IPS-15b (cell line): Measurements from ENCODE around the gene PAXIP1.
A peak's percentile ranks its signal among the peaks of the same experiment; 100 is the strongest.
"Not testable (repeated sequence)": the region's sequence is repeated elsewhere in the genome, so short reads cannot be mapped to it uniquely, and the experiment has no call there.

Source experiments
- H3K27me3 ChIP-seq: one replicate; pipeline ENCODE4 v1.6.1; 2013; ENCODE audit warnings: low read length; ENCODE audit not compliant: control insufficient read depth, insufficient read depth
- H3K36me3 ChIP-seq: one replicate; pipeline ENCODE4 v1.6.1; 2013; ENCODE audit warnings: low read length; ENCODE audit not compliant: control insufficient read depth, insufficient read depth
- H3K4me1 ChIP-seq: one replicate; pipeline ENCODE4 v1.6.1; 2013; ENCODE audit warnings: mild to moderate bottlenecking, low read length; ENCODE audit not compliant: control insufficient read depth, insufficient read depth
- H3K4me3 ChIP-seq: one replicate; pipeline ENCODE4 v1.5.1; 2013; ENCODE audit warnings: low read depth, low read length
- H3K9ac ChIP-seq: one replicate; pipeline ENCODE4 v1.6.1; 2013; ENCODE audit warnings: low read depth, mild to moderate bottlenecking, low read length
- H3K9me3 ChIP-seq: one replicate; pipeline ENCODE4 v1.6.1; 2013; ENCODE audit warnings: mild to moderate bottlenecking, low read length; ENCODE audit not compliant: control insufficient read depth, insufficient read depth

The PAXIP1 gene

DNA sequence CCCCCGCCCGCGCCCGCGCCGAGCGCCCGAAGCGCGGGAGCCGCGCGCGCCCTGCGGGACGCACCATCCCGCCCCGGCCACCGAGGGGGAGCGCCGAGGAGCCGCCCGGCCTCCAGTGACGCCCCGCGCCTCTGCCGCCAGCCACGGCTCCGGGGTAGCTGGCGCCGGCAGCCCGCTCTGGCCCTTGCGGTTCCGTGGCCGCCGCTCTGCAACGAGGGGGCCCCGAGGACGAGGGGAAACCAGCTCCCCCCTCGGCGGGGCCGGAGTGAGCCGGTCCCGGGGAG lies at the start of gene PAXIP1:
PAXIP1 (minus strand) TSS at position 33 of the 284 bp plus-strand sequence. CDS start 195 bp downstream, outside the sequence.
- Histone ChIP-seq H3K27me3 (no peaks in the 10 kb centered on the region), H3K9ac (peak within 1 kb of the TSS; percentile 90), H3K36me3 (peaks cover 1% of the 10 kb centered on the region), H3K9me3 (no peaks in the 10 kb centered on the region), H3K4me1 (peaks cover 5% of the 10 kb centered on the region), H3K4me3 (peak within 1 kb of the TSS; percentile 77)

GRCh38 chr7:155051355-155051754 lies 48.4 kb upstream of the PAXIP1 start:
- no peak overlapping the region for H3K4me3 ChIP-seq
- H3K9ac ChIP-seq = no peak overlapping the region
- H3K4me1 ChIP-seq = no peaks in the 10 kb centered on the region
- no peaks in the 10 kb centered on the region for H3K9me3 ChIP-seq
- no peaks in the 10 kb centered on the region for H3K27me3 ChIP-seq
- H3K36me3 ChIP-seq = no peaks in the 10 kb centered on the region

GRCh38 chr7:155048006-155048405 lies 45.1 kb upstream of the PAXIP1 start:
- H3K9me3 ChIP-seq = no peaks in the 10 kb centered on the region
- H3K27me3 ChIP-seq = no peaks in the 10 kb centered on the region
- no peaks in the 10 kb centered on the region for H3K36me3 ChIP-seq
- no peaks in the 10 kb centered on the region for H3K4me1 ChIP-seq
- H3K9ac ChIP-seq = no peak overlapping the region
- no peak overlapping the region for H3K4me3 ChIP-seq

GRCh38 chr7:155043756-155044155 lies 40.8 kb upstream of the PAXIP1 start:
- no peak overlapping the region for H3K4me3 ChIP-seq
- H3K4me1 ChIP-seq = no peaks in the 10 kb centered on the region
- H3K9ac ChIP-seq = no peak overlapping the region

DNA sequence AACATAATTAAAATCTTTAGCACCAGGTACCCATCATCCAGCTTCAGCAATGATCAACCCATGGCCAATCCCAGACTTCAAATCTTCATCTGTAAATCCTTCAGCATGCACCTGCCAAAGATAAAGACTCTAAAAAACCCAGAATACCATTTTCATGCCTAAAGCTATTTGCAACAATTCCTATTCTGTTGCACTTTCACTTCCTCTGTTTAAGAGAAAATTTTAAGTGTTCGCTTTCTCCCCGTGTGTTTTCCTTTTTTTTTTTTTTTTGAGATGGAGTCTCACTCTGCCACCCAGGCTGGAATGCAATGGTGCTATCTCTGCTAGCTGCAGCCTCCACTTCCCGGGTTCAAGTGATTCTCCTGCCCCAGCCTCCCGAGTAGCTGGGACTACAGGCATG lies 35.4 kb upstream of the PAXIP1 start:
- Histone ChIP-seq H3K4me1 (no peaks in the 10 kb centered on the region), H3K27me3 (no peaks in the 10 kb centered on the region), H3K4me3 (no peak overlapping the region), H3K36me3 (no peaks in the 10 kb centered on the region), H3K9ac (no peak overlapping the region), H3K9me3 (no peaks in the 10 kb centered on the region)

More at GRCh38 chr7:155043756-155044155, 40.8 kb upstream of the PAXIP1 start:
- Histone ChIP-seq H3K9me3 (no peaks in the 10 kb centered on the region), H3K27me3 (no peaks in the 10 kb centered on the region), H3K36me3 (no peaks in the 10 kb centered on the region)

DNA sequence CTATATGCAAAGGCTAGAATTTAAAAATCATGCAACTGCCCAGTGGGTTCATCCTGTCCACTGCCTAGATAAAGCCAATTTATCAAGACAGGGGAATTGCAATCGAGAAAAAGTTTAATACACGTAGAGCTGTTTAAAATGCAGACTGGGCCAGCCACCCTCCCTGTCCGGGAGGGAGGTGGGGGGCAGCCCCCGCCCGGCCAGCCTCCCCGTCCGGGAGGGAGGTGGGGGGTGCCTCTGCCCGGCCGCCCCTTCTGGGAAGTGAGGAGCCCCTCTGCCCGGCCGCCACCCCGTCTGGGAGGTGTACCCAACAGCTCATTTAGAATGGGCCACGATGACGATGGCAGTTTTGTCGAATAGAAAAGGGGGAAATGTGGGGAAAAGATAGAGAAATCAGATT lies 31.6 kb upstream of the PAXIP1 start:
- H3K36me3 ChIP-seq, H3K9me3 ChIP-seq, H3K9ac ChIP-seq, H3K27me3 ChIP-seq, H3K4me3 ChIP-seq, H3K4me1 ChIP-seq: not testable (repeated sequence)

DNA sequence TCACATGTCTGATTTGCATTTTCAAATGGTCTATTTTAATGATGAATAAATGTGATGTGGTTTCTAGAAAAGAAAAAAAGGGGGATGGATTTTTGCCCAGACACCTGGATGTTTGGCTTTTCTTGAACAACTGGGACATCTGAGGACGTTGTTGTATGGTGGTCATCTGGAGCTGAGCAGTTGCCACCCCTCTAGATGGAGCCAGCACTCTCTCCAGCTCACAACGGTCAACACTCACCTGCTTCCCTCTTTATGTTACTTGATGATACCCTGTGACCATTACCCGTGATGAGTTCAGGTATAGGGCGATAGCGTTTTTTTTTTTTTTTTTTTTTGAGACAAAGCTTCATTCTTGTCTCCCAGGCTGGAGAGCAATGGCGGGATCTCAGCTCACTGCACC lies 30.1 kb upstream of the PAXIP1 start:
- Histone ChIP-seq H3K36me3 (no peaks in the 10 kb centered on the region), H3K27me3 (no peaks in the 10 kb centered on the region), H3K9me3 (no peaks in the 10 kb centered on the region), H3K9ac (no peak overlapping the region), H3K4me3 (no peak overlapping the region), H3K4me1 (peaks cover under 1% of the 10 kb centered on the region)

GRCh38 chr7:155027879-155028278 lies 25.0 kb upstream of the PAXIP1 start:
- Histone ChIP-seq H3K4me3 (no peak overlapping the region), H3K4me1 (peaks cover 4% of the 10 kb centered on the region), H3K9ac (no peak overlapping the region), H3K27me3 (no peaks in the 10 kb centered on the region), H3K36me3 (no peaks in the 10 kb centered on the region), H3K9me3 (no peaks in the 10 kb centered on the region)

GRCh38 chr7:155021699-155022145 lies 18.8 kb upstream of the PAXIP1 start:
- Histone ChIP-seq H3K4me3 (no peak overlapping the region), H3K4me1 (no peaks in the 10 kb centered on the region), H3K9ac (no peak overlapping the region), H3K27me3 (no peaks in the 10 kb centered on the region), H3K36me3 (peaks cover 2% of the 10 kb centered on the region), H3K9me3 (no peaks in the 10 kb centered on the region)

GRCh38 chr7:155020996-155021395 lies 18.1 kb upstream of the PAXIP1 start:
- no peaks in the 10 kb centered on the region for H3K4me1 ChIP-seq
- H3K9ac ChIP-seq = no peak overlapping the region
- no peaks in the 10 kb centered on the region for H3K9me3 ChIP-seq
- H3K4me3 ChIP-seq = no peak overlapping the region
- peaks cover 2% of the 10 kb centered on the region for H3K36me3 ChIP-seq
- no peaks in the 10 kb centered on the region for H3K27me3 ChIP-seq

DNA sequence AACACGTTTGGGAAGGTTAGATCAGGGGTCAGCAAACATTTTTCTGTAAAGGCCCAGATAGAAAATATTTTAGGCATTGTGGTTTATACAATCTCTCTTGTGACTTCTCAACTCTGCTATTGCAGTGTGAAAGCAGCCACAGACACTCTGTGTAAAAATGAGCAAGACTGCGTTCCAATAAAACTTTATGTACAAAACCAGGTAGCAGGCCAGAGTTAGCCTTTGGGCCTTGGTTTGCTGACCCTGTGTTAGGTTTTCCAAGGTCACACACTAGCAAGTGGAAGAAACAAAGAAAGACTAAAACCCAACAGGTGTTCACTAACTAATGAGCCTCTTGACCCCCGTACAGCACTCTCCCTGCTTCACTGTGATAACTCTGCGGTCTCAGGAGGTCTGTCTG lies 14.9 kb upstream of the PAXIP1 start:
- H3K27me3 ChIP-seq = no peaks in the 10 kb centered on the region
- H3K9me3 ChIP-seq = no peaks in the 10 kb centered on the region
- no peak overlapping the region for H3K4me3 ChIP-seq
- H3K9ac ChIP-seq = no peak overlapping the region
- H3K36me3 ChIP-seq = peaks cover 2% of the 10 kb centered on the region
- no peaks in the 10 kb centered on the region for H3K4me1 ChIP-seq

DNA sequence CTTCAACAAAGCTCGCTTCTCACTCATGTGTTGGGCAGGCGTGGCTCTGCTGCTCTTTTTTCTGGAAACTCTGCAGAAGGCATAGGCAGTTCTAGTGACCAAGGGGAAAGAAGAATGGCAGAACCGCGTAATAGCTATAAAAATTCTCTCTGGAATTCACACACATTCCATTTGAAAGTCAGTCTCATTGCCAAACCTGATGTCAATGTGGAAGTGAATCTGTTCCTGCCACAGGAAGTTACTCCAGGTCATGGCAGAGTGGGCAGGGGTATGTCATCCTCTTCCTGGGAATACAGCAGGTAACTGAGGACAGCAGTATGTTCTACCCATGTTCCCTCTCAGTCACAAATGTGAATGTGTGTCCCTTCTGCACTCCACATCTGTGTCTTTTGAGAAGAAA lies 8.2 kb upstream of the PAXIP1 start:
- H3K4me3 ChIP-seq = no peak overlapping the region
- no peaks in the 10 kb centered on the region for H3K27me3 ChIP-seq
- no peak overlapping the region for H3K9ac ChIP-seq
- no peaks in the 10 kb centered on the region for H3K4me1 ChIP-seq
- H3K36me3 ChIP-seq = no peaks in the 10 kb centered on the region
- H3K9me3 ChIP-seq = no peaks in the 10 kb centered on the region
